Sigmoid colon (tissue), 4 donors: ENCODE measurements around the gene KCNH8.

Source experiments
- CTCF ChIP-seq, 4 experiments: fragments of 450-650 bp in 3 of 4; fragments of 200-600 bp in 1 of 4; IDR thresholded peaks; one replicate each; pipeline ENCODE4 v1.5.1; 2016 to 2019; ENCODE audit warnings: antibody characterized with exemption in 4 of 4, mild to moderate bottlenecking in 3 of 4, moderate library complexity in 2 of 4
- EP300 ChIP-seq, 4 donors: sonication (generic); formaldehyde crosslinking; IDR thresholded peaks; one replicate each; pipeline ENCODE4 v1.6.1; 2017; ENCODE audit warnings: antibody characterized with exemption in 4 of 4
- POLR2A ChIP-seq, 2 donors: fragments of 450-650 bp; IDR thresholded peaks; one replicate each; pipeline ENCODE4 v1.6.1; 2016; ENCODE audit warnings: antibody characterized with exemption in 2 of 2, mild to moderate bottlenecking in 2 of 2, moderate library complexity in 2 of 2

GRCh38 chr3:19248143-19248542, 99.8 kb downstream of the KCNH8 start:
- TF ChIP-seq POLR2A (IDR thresholded peaks at IDR 0.05) (no peak), CTCF (IDR thresholded peaks at IDR 0.05) (no peak), EP300 (IDR thresholded peaks at IDR 0.05) (no peak)
